CD4-positive, alpha-beta memory T cell (primary cell): ENCODE measurements around the gene TNFRSF19. TPM values are rescaled to one million over a fixed set of nuclear protein-coding genes. Genes with fewer than 3 reads are reported as not detected.

Experiments
- CTCF ChIA-PET: fragments of 350-600 bp; sonication (Branson Sonifier 250); formaldehyde crosslinking; loops from one replicate; lab custom pipeline; 2021; ENCODE audit warnings: inconsistent platforms; ENCODE audit not compliant: partially characterized antibody; lab: Charles Lee
- POLR2A ChIA-PET: fragments of 350-600 bp; sonication (Branson Sonifier 250); formaldehyde crosslinking; loops from one replicate; lab custom pipeline; 2021; ENCODE audit not compliant: partially characterized antibody; lab: Charles Lee
- DNase-seq, 5 donors: peaks; one replicate each; pipeline versions ENCODE4 v3.0.0 to v3.0.0-alpha.2; 2020 to 2022; ENCODE audit warnings: mixed read lengths in 1 of 5
- H3K27ac ChIP-seq: one replicate; pipeline ENCODE4 v1.7.0; 2013; ENCODE audit warnings: low read depth, low read length
- H3K27me3 ChIP-seq: 2 replicates; pipeline ENCODE4 v1.7.0; 2013; ENCODE audit warnings: mild to moderate bottlenecking, low read length, moderate library complexity; ENCODE audit not compliant: insufficient read depth
- H3K36me3 ChIP-seq: 2 replicates; pipeline ENCODE4 v1.7.0; 2013; ENCODE audit warnings: mild to moderate bottlenecking, low read length, moderate library complexity; ENCODE audit not compliant: insufficient read depth
- H3K4me1 ChIP-seq: 2 replicates; pipeline ENCODE4 v1.7.0; 2013; ENCODE audit warnings: mild to moderate bottlenecking, low read length, moderate library complexity; ENCODE audit not compliant: insufficient read depth
- H3K4me3 ChIP-seq, 2 donors: one replicate each; pipeline ENCODE4 v1.7.0; 2013; ENCODE audit warnings: low read length in 2 of 2, mild to moderate bottlenecking in 1 of 2
- H3K9me3 ChIP-seq, 2 donors: one replicate each; pipeline ENCODE4 v1.7.0; 2013; ENCODE audit warnings: low read length in 2 of 2, control low read depth in 1 of 2; ENCODE audit not compliant: control insufficient read depth in 1 of 2
- H3K27ac Mint-ChIP-seq, 7 donors: one replicate each; pipeline ENCODE4 v1.8.0; 2020 to 2021; ENCODE audit warnings: mixed read lengths in 7 of 7, mild to moderate bottlenecking in 6 of 7, inconsistent platforms in 3 of 7, moderate library complexity in 3 of 7
- H3K27me3 Mint-ChIP-seq, 2 donors: one replicate each; pipeline ENCODE4 v1.8.0; 2020 to 2021; ENCODE audit warnings: mixed read lengths in 2 of 2
- H3K36me3 Mint-ChIP-seq, 2 donors: one replicate each; pipeline ENCODE4 v1.8.0; 2020 to 2021; ENCODE audit warnings: mixed read lengths in 2 of 2, inconsistent platforms in 1 of 2, mild to moderate bottlenecking in 1 of 2
- H3K4me1 Mint-ChIP-seq, 4 donors: one replicate each; pipeline ENCODE4 v1.8.0; 2020 to 2021; ENCODE audit warnings: mixed read lengths in 4 of 4, mild to moderate bottlenecking in 1 of 4
- H3K4me3 Mint-ChIP-seq, 8 donors: one replicate each; pipeline ENCODE4 v1.8.0; 2020 to 2021; ENCODE audit warnings: mixed read lengths in 8 of 8, mild to moderate bottlenecking in 7 of 8, moderate library complexity in 6 of 8, inconsistent platforms in 3 of 8
- H3K9me3 Mint-ChIP-seq, 8 donors: one replicate each; pipeline ENCODE4 v1.8.0; 2020 to 2021; ENCODE audit warnings: mixed read lengths in 8 of 8, mild to moderate bottlenecking in 5 of 8, inconsistent platforms in 3 of 8, moderate library complexity in 1 of 8
- intact Hi-C: fragments of 100-400 bp; cut with micrococcal nuclease; formaldehyde crosslinking; loops from one replicate; pipeline ENCODE4 v1.15.1; 2023
- polyA plus RNA-seq, 2 donors: library from polyadenylated mRNA; unstranded; fragments of 300-500 nt; fragmentation: Illumina TruSeq; gene quantifications; one replicate each; pipeline ENCODE4 v1.2.3, GENCODE V29; 2021
- total RNA-seq, 2 experiments: library from RNA; stranded (reverse); gene quantifications; one replicate each; pipeline ENCODE4 v1.2.3, GENCODE V29; 2021

The TNFRSF19 gene
- total and polyA plus RNA-seq, 4 experiments from 2014 or later = 0.27 TPM; not detected in 3

GRCh38 chr13:23687614-23688013 lies 117.4 kb downstream of the TNFRSF19 start:
- POLR2A ChIA-PET = no interaction called here
- H3K36me3 Mint-ChIP-seq = no peaks in the 10 kb centered on the region
- H3K4me1 Mint-ChIP-seq = no peaks in the 10 kb centered on the region
- Histone ChIP-seq H3K4me3 (no peak overlapping the region), H3K9me3 (peaks cover 0 to 6% of the 10 kb centered on the region in 2 donors), H3K4me1 (no peaks in the 10 kb centered on the region), H3K27me3 (no peaks in the 10 kb centered on the region), H3K36me3 (no peaks in the 10 kb centered on the region), H3K27ac (no peak overlapping the region)
- no peak overlapping the region for H3K4me3 Mint-ChIP-seq
- DNase-seq = no peak
- intact Hi-C loops = no loop called here
- H3K27ac Mint-ChIP-seq = no peak overlapping the region
- H3K27me3 Mint-ChIP-seq = peaks cover 2% of the 10 kb centered on the region in 2 donors
- CTCF ChIA-PET = interaction anchor here (0.7 to 1.4 kb wide), 3 partner anchors 8 to 66 kb away, joined by 3 read pairs; no protein-coding TSS in a partner anchor
- H3K9me3 Mint-ChIP-seq = peaks cover 0 to 18% (median 12%) of the 10 kb centered on the region in 8 donors

- H3K4me1 Mint-ChIP-seq = no peaks in the 10 kb centered on the region
- ChIA-PET CTCF (interaction anchor here (0.7 to 1.4 kb wide), 3 partner anchors 9 to 67 kb away, joined by 3 read pairs; no protein-coding TSS in a partner anchor), POLR2A (no interaction called here)
- H3K36me3 ChIP-seq = no peaks in the 10 kb centered on the region
- no peaks in the 10 kb centered on the region for H3K36me3 Mint-ChIP-seq
- H3K4me1 ChIP-seq = no peaks in the 10 kb centered on the region
- H3K27ac Mint-ChIP-seq = no peak overlapping the region
- peaks cover 2% of the 10 kb centered on the region in 2 donors for H3K27me3 Mint-ChIP-seq
- H3K4me3 ChIP-seq = no peak overlapping the region
- no peak overlapping the region for H3K27ac ChIP-seq
- H3K27me3 ChIP-seq = no peaks in the 10 kb centered on the region
- no peak for DNase-seq
- intact Hi-C loops = no loop called here
- H3K9me3 ChIP-seq = peaks cover 0 to 6% of the 10 kb centered on the region in 2 donors
- peaks cover 0 to 18% (median 11%) of the 10 kb centered on the region in 8 donors for H3K9me3 Mint-ChIP-seq
- no peak overlapping the region for H3K4me3 Mint-ChIP-seq
Measured at GRCh38 chr13:23688336-23688735, 118.1 kb downstream of the TNFRSF19 start.

DNA sequence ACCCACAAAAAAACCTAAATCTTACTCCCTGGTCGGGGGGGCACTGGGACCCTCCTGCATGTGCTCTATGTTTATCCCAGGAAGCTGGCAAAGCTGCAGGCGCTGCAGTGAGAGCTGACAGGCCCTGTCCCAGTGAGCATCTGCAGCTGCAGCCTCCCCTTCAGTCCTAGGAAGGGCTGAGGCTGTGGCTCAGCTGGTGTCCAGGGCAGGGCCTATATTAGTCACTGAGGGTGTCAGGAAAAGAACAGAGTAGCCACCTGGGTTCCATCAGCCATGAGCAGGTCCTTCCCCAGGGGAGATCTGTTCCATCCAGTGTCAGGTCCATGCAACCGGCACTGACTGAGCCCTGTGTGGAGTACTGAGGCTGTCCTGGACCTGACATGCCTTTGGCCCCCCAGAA lies 120.5 kb downstream of the TNFRSF19 start:
- Histone ChIP-seq H3K27ac (no peak overlapping the region), H3K27me3 (no peaks in the 10 kb centered on the region), H3K36me3 (no peaks in the 10 kb centered on the region), H3K4me3 (no peak overlapping the region), H3K4me1 (no peaks in the 10 kb centered on the region), H3K9me3 (no peaks in the 10 kb centered on the region)
- Mint-ChIP-seq H3K9me3 (peaks cover 0 to 3% (median 0%) of the 10 kb centered on the region in 8 donors), H3K4me1 (peaks cover under 1 to 5% (median 3%) of the 10 kb centered on the region in 4 donors), H3K27me3 (peaks cover 1 to 2% of the 10 kb centered on the region in 2 donors), H3K36me3 (no peaks in the 10 kb centered on the region), H3K4me3 (no peak overlapping the region), H3K27ac (no peak overlapping the region)
- DNase-seq = no peak
- intact Hi-C loops = no loop called here
- ChIA-PET CTCF (no interaction called here), POLR2A (no interaction called here)

DNA sequence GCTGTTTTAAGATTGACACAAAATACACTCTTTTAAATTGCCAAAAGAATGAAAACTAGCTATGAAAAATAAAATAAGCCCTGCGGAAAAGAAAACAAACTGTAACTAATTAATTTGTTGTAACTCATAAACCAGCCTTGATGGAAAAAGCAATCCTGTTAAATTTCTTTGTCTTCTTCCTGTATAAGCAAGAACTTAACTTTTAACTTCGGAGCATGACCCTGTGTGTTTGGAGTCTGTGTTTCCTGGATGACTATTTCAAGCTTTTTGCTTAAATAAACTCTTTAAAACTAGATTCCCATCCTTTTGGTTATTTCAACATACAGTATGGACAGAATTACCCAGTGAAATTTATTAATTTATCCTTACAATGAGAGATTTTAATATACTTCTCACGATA lies 122.6 kb downstream of the TNFRSF19 start:
- Histone ChIP-seq H3K4me1 (peaks cover 10% of the 10 kb centered on the region), H3K4me3 (no peak overlapping the region), H3K27me3 (no peaks in the 10 kb centered on the region), H3K36me3 (no peaks in the 10 kb centered on the region), H3K27ac (no peak overlapping the region), H3K9me3 (no peaks in the 10 kb centered on the region)
- CTCF ChIA-PET = no interaction called here
- Mint-ChIP-seq H3K36me3 (no peaks in the 10 kb centered on the region), H3K27me3 (no peaks in the 10 kb centered on the region), H3K4me3 (no peak overlapping the region), H3K4me1 (peaks cover 8 to 23% (median 12%) of the 10 kb centered on the region in 4 donors), H3K27ac (no peak overlapping the region), H3K9me3 (peaks cover 0 to 2% (median 0%) of the 10 kb centered on the region in 8 donors)
- no peak for DNase-seq
- POLR2A ChIA-PET = no interaction called here
- intact Hi-C loops = no loop called here

DNA sequence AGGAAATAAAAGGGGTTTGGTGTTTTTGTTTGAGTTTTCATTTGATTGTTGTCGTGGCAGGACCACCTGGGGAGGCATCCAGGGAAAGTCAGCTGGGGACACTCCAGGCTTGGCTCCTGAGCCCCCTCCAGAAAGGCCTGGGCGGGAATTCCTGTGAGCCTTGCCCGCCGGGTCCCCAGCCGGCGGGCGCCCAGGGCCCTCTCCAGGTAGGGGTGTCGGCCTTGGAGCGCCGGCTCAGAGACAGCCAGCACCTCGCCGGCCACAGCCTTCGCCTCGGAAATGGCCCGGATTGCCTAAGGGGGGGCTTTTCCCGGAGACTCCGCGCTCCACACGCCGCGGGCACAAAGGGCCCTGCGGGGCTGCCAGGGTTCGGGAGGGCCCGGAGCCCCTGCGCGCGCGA lies 125.0 kb downstream of the TNFRSF19 start:
- Mint-ChIP-seq H3K27ac (peak overlapping the region in 2 of 7 donors; percentile 48 to 93), H3K9me3 (peaks cover 0 to 2% (median 0%) of the 10 kb centered on the region in 8 donors), H3K36me3 (no peaks in the 10 kb centered on the region), H3K4me1 (peaks cover 8 to 26% (median 13%) of the 10 kb centered on the region in 4 donors), H3K27me3 (peaks cover 0 to 1% of the 10 kb centered on the region in 2 donors), H3K4me3 (peak overlapping the region in 2 of 8 donors; percentile 29 to 54)
- H3K27ac ChIP-seq = no peak overlapping the region
- ChIA-PET POLR2A (interaction anchor here (0.8 kb wide), 1 partner anchor 116 kb away, joined by 3 read pairs; no protein-coding TSS in a partner anchor), CTCF (no interaction called here)
- intact Hi-C loops = loop anchor here (5.0 kb wide), 1 partner anchor 118 kb away; no protein-coding TSS in a partner anchor
- H3K36me3 ChIP-seq = no peaks in the 10 kb centered on the region
- DNase-seq = no peak
- H3K4me3 ChIP-seq = no peak overlapping the region
- no peaks in the 10 kb centered on the region for H3K27me3 ChIP-seq
- H3K4me1 ChIP-seq = peaks cover 10% of the 10 kb centered on the region
- no peaks in the 10 kb centered on the region for H3K9me3 ChIP-seq

- Mint-ChIP-seq H3K27ac (peak overlapping the region; percentile 88 to 97 (median 96)), H3K27me3 (peaks cover 0 to 1% of the 10 kb centered on the region in 2 donors), H3K36me3 (no peaks in the 10 kb centered on the region), H3K4me1 (peaks cover 8 to 26% (median 13%) of the 10 kb centered on the region in 4 donors), H3K9me3 (peaks cover 0 to 2% (median 0%) of the 10 kb centered on the region in 8 donors), H3K4me3 (peak overlapping the region; percentile 73 to 89 (median 84))
- Histone ChIP-seq H3K4me3 (peak overlapping the region in 1 of 2 donors; percentile 1), H3K9me3 (no peaks in the 10 kb centered on the region), H3K27me3 (peaks cover 3% of the 10 kb centered on the region), H3K27ac (peak overlapping the region; percentile 42), H3K4me1 (peaks cover 10% of the 10 kb centered on the region), H3K36me3 (no peaks in the 10 kb centered on the region)
- ChIA-PET CTCF (no interaction called here), POLR2A (interaction anchor here (0.8 kb wide), 1 partner anchor 117 kb away, joined by 3 read pairs; no protein-coding TSS in a partner anchor)
- DNase-seq = peak; percentile 55 to 70 (median 63)
- intact Hi-C loops = loop anchor here (5.0 kb wide), 1 partner anchor 119 kb away; no protein-coding TSS in a partner anchor
Measured at GRCh38 chr13:23695711-23696464, 125.7 kb downstream of the TNFRSF19 start.

- no peaks in the 10 kb centered on the region for H3K36me3 Mint-ChIP-seq
- H3K27ac Mint-ChIP-seq = peak overlapping the region; percentile 88 to 97 (median 96)
- Histone ChIP-seq H3K27ac (peak overlapping the region; percentile 42), H3K9me3 (no peaks in the 10 kb centered on the region), H3K27me3 (peaks cover 3% of the 10 kb centered on the region), H3K4me3 (peak overlapping the region in 1 of 2 donors; percentile 1), H3K36me3 (no peaks in the 10 kb centered on the region), H3K4me1 (peaks cover 10% of the 10 kb centered on the region)
- ChIA-PET POLR2A (no interaction called here), CTCF (no interaction called here)
- H3K9me3 Mint-ChIP-seq = peaks cover 0 to 2% (median 0%) of the 10 kb centered on the region in 8 donors
- H3K4me3 Mint-ChIP-seq = peak overlapping the region in 7 of 8 donors; percentile 73 to 89 (median 84)
- intact Hi-C loops = loop anchor here (5.0 kb wide), 1 partner anchor 119 kb away; no protein-coding TSS in a partner anchor
- H3K27me3 Mint-ChIP-seq = peaks cover 0 to 1% of the 10 kb centered on the region in 2 donors
- peaks cover 8 to 26% (median 13%) of the 10 kb centered on the region in 4 donors for H3K4me1 Mint-ChIP-seq
- no peak for DNase-seq
Measured at GRCh38 chr13:23696610-23697009, 126.4 kb downstream of the TNFRSF19 start.
